HepG2 (cell line): ENCODE measurements around the gene SNX19. TPM values are rescaled to one million over a fixed set of nuclear protein-coding genes. Genes with fewer than 3 reads are reported as not detected.

Experiments
- CEBPZ ChIP-seq: IDR thresholded peaks from 2 replicates; pipeline ENCODE4 v1.6.1; 2012; ENCODE audit warnings: low read length, improper control_type of control experiment
- EZH2 ChIP-seq: conservative IDR thresholded peaks from 2 replicates; pipeline ENCODE4 v1.6.1; 2012; ENCODE audit warnings: mild to moderate bottlenecking, low read depth, low read length, moderate library complexity
- FOXO1 ChIP-seq: sonication (generic); formaldehyde crosslinking; IDR thresholded peaks from 2 replicates; pipeline ENCODE4 v1.4.0; 2020; ENCODE audit warnings: missing genetic modification reagents
- GFI1 ChIP-seq: sonication (generic); formaldehyde crosslinking; IDR thresholded peaks from 2 replicates; pipeline ENCODE4 v1.5.0; 2020; ENCODE audit warnings: missing genetic modification reagents, mild to moderate bottlenecking, borderline replicate concordance
- HDAC6 ChIP-seq: fragments of 200-600 bp; sonication (generic); IDR thresholded peaks from 2 replicates; pipeline ENCODE4 v1.7.0; 2017; ENCODE audit warnings: mild to moderate bottlenecking, antibody characterized with exemption, low read length, low read depth
- IRX3 ChIP-seq: sonication (generic); formaldehyde crosslinking; IDR thresholded peaks from 2 replicates; pipeline ENCODE4 v1.8.1; 2023; ENCODE audit warnings: mild to moderate bottlenecking, low read depth, missing genetic modification reagents, borderline replicate concordance
- MLXIP ChIP-seq: sonication (generic); formaldehyde crosslinking; IDR thresholded peaks from 2 replicates; pipeline ENCODE4 v1.9.0; 2021; ENCODE audit warnings: missing genetic modification reagents, borderline replicate concordance
- MTERF4 ChIP-seq: sonication (generic); formaldehyde crosslinking; IDR thresholded peaks from 2 replicates; pipeline ENCODE4 v1.8.0; 2023; ENCODE audit warnings: mild to moderate bottlenecking, missing genetic modification reagents
- NCOA5 ChIP-seq: sonication (generic); formaldehyde crosslinking; IDR thresholded peaks from 2 replicates; pipeline ENCODE4 v1.4.0; 2020; ENCODE audit warnings: missing genetic modification reagents
- ONECUT2 ChIP-seq: sonication (generic); formaldehyde crosslinking; IDR thresholded peaks from 2 replicates; pipeline ENCODE4 v1.4.0; 2020; ENCODE audit warnings: missing genetic modification reagents
- PAWR ChIP-seq: sonication (generic); formaldehyde crosslinking; IDR thresholded peaks from 2 replicates; pipeline ENCODE4 v1.4.0; 2020; ENCODE audit warnings: missing genetic modification reagents, mild to moderate bottlenecking, borderline replicate concordance
- POGK ChIP-seq: sonication (generic); formaldehyde crosslinking; conservative IDR thresholded peaks from 2 replicates; pipeline ENCODE4 v1.8.0; 2022; ENCODE audit warnings: mild to moderate bottlenecking, moderate library complexity, missing genetic modification reagents
- SMAD9 ChIP-seq: sonication (generic); formaldehyde crosslinking; IDR thresholded peaks from 2 replicates; pipeline ENCODE4 v1.5.1; 2020; ENCODE audit warnings: mild to moderate bottlenecking, missing genetic modification reagents
- TFDP1 ChIP-seq: IDR thresholded peaks from 2 replicates; pipeline ENCODE4 v1.6.1; 2016; ENCODE audit warnings: missing compliant biosample characterization, missing genetic modification reagents, borderline replicate concordance
- ZBTB21 ChIP-seq: sonication (generic); formaldehyde crosslinking; IDR thresholded peaks from 2 replicates; pipeline ENCODE4 v1.4.0; 2020; ENCODE audit warnings: missing genetic modification reagents
- ZNF225 ChIP-seq: sonication (generic); formaldehyde crosslinking; IDR thresholded peaks from 2 replicates; pipeline ENCODE4 v1.4.0; 2020; ENCODE audit warnings: mild to moderate bottlenecking, missing genetic modification reagents
- ZNF501 ChIP-seq: sonication (generic); formaldehyde crosslinking; IDR thresholded peaks from 2 replicates; pipeline ENCODE4 v1.5.1; 2020; ENCODE audit warnings: mild to moderate bottlenecking, moderate library complexity, missing genetic modification reagents
- ZNF792 ChIP-seq: IDR thresholded peaks from 2 replicates; pipeline ENCODE4 v1.6.1; 2016
- polyA plus RNA-seq, 8 experiments: library from polyadenylated mRNA; depleted of rRNA in 3 of 8; stranded (reverse) in 7 of 8; unstranded in 1 of 8; fragments of >200 nt; fragmentation: Illumina TruSeq in 4 of 8; extraction: Trizol in 4 of 8; gene quantifications; 2 replicates each; pipeline versions ENCODE4 v1.2.1 to v1.2.3, GENCODE V29; 2011 to 2016; ENCODE audit warnings: low read depth in 4 of 8, missing spikeins in 1 of 8, mixed read lengths in 1 of 8; ENCODE audit not compliant: insufficient read depth in 1 of 8
- total RNA-seq, 5 experiments: library from RNA; depleted of rRNA; stranded (reverse); fragments of >200 nt; fragmentation: Illumina TruSeq; extraction: Trizol; gene quantifications; 2 replicates each; pipeline ENCODE4 v1.2.3, GENCODE V29; 2016; ENCODE audit warnings: low read depth in 1 of 5

SNX19 gene
- total and polyA plus RNA-seq, 2 of the 13 experiments (the other 11 are each of a cell fraction or from before 2014, with no cell fraction given) = 0.13 to 0.27 TPM

- TF ChIP-seq MLXIP (CRISPR knock-in tag) (no peak), ZBTB21 (CRISPR knock-in tag) (no peak), ZNF792 (CRISPR knock-in tag) (no peak), PAWR (CRISPR knock-in tag) (no peak), MTERF4 (no peak), NCOA5 (no peak), EZH2 (no peak), POGK (no peak), ONECUT2 (no peak), CEBPZ (no peak), SMAD9 (CRISPR knock-in tag) (no peak), HDAC6 (no peak), ZNF225 (CRISPR knock-in tag) (no peak), IRX3 (CRISPR knock-in tag) (no peak), ZNF501 (CRISPR knock-in tag) (0 out of 2 replicates have a peak, but pooled peaks have one; percentile 42), FOXO1 (CRISPR knock-in tag) (peak; percentile 62; the same call in 1 of the 2 replicates), GFI1 (CRISPR knock-in tag) (no peak), TFDP1 (no peak)
Measured at GRCh38 chr11:130865774-130866114, 50.5 kb downstream of the SNX19 start (continued).
